Epithelial cell of proximal tubule (primary cell): ENCODE data around the gene CDC42SE2. TPM values are rescaled to one million over a fixed set of nuclear protein-coding genes. Genes with fewer than 3 reads are reported as not detected.

Experiments
- DNase-seq: peaks from one replicate; pipeline ENCODE4 v3.0.0-alpha.2; 2011; ENCODE audit warnings: low read depth
- H3K4me3 ChIP-seq: 2 replicates; pipeline ENCODE4 v1.5.1; 2011; ENCODE audit warnings: low read depth, mild to moderate bottlenecking, low read length
- CTCF ChIP-seq: conservative IDR thresholded peaks from 2 replicates; pipeline ENCODE4 v1.5.1; 2012; ENCODE audit warnings: low read depth, mild to moderate bottlenecking, low read length
- total RNA-seq: library from RNA; depleted of rRNA; stranded (reverse); fragments of >200 nt; gene quantifications from 2 replicates; pipeline ENCODE4 v1.2.3, GENCODE V29; 2015

The CDC42SE2 gene
- total RNA-seq, 1 donor from 2014 or later = 40.1 TPM

GRCh38 chr5:131389096-131389868 is 125.4 kb downstream of the CDC42SE2 start:
- DNase-seq = no peak
- TF ChIP-seq CTCF = no peak
- H3K4me3 ChIP-seq = no peak overlapping the region

GRCh38 chr5:131389869-131390265 is 126.0 kb downstream of the CDC42SE2 start:
- TF ChIP-seq CTCF = no peak
- no peak overlapping the region for H3K4me3 ChIP-seq
- DNase-seq = no peak

GRCh38 chr5:131392466-131393095 is 128.7 kb downstream of the CDC42SE2 start:
- no peak for TF ChIP-seq CTCF
- H3K4me3 ChIP-seq = no peak overlapping the region
- no peak for DNase-seq

- TF ChIP-seq CTCF = no peak
- DNase-seq = peak; percentile 77
- H3K4me3 ChIP-seq = no peak overlapping the region
These were observed 129.7 kb downstream of the CDC42SE2 start for GRCh38 chr5:131393498-131393968.

- DNase-seq = peak; percentile 93
- no peak for TF ChIP-seq CTCF
- no peak overlapping the region for H3K4me3 ChIP-seq
These were observed 130.3 kb downstream of the CDC42SE2 start for GRCh38 chr5:131394128-131394527.

- TF ChIP-seq CTCF = no peak
- no peak overlapping the region for H3K4me3 ChIP-seq
- DNase-seq = no peak
These were observed 132.2 kb downstream of the CDC42SE2 start for GRCh38 chr5:131396015-131396414.
